ENCODE results near the gene TMEM37. TPM values are rescaled to one million over a fixed set of nuclear protein-coding genes. Genes with fewer than 3 reads are reported as not detected.

TMEM37 gene
- total RNA-seq, 1 experiment from 2014 or later = 9.6 TPM

GRCh38 chr2:119476301-119477112 lies 44.9 kb downstream of the TMEM37 start (continued):
- TF ChIP-seq ZNF396 (CRISPR knock-in tag; IDR thresholded peaks at IDR 0.05; ENCODE audit: borderline replicate concordance) (no peak), EMX1 (CRISPR knock-in tag; IDR thresholded peaks at IDR 0.05) (no peak), ZNF532 (CRISPR knock-in tag; IDR thresholded peaks at IDR 0.05; ENCODE audit: borderline replicate concordance) (no peak), TCF7 (CRISPR knock-in tag; IDR thresholded peaks at IDR 0.05; ENCODE audit: low read depth) (no peak), HMGXB4 (CRISPR knock-in tag; IDR thresholded peaks at IDR 0.05) (no peak; the same call in 1 of the 2 replicates)

- Mint-ChIP-seq H3K9me3 (no peaks in the 10 kb centered on the region), H3K27ac (no peak overlapping the region), H3K4me1 (peaks cover 15% of the 10 kb centered on the region), H3K27me3 (ENCODE audit: low read depth) (no peaks in the 10 kb centered on the region), H3K36me3 (no peaks in the 10 kb centered on the region), H3K4me3 (no peak overlapping the region)
- no peak for ATAC-seq
- POLR2A ChIA-PET = interaction anchor here (0.8 to 1.5 kb wide), 2 partner anchors 43 to 44 kb away, joined by 3 read pairs; no protein-coding TSS in a partner anchor
- TF ChIP-seq FOXK1 (CRISPR knock-in tag; IDR thresholded peaks at IDR 0.05) (no peak), ZNF425 (CRISPR knock-in tag; conservative IDR thresholded peaks at IDR 0.05) (no peak), MYBL2 (CRISPR knock-in tag; IDR thresholded peaks at IDR 0.05) (no peak), RORB (CRISPR knock-in tag; IDR thresholded peaks at IDR 0.05) (no peak), SMAD4 (CRISPR knock-in tag; IDR thresholded peaks at IDR 0.05) (no peak), USF2 (CRISPR knock-in tag; IDR thresholded peaks at IDR 0.05) (no peak), NR1H2 (CRISPR knock-in tag; IDR thresholded peaks at IDR 0.05) (no peak), JUN (CRISPR knock-in tag; IDR thresholded peaks at IDR 0.05) (no peak), MXD4 (CRISPR knock-in tag; IDR thresholded peaks at IDR 0.05; ENCODE audit: borderline replicate concordance) (no peak), SOX15 (CRISPR knock-in tag; IDR thresholded peaks at IDR 0.05) (no peak), E2F5 (CRISPR knock-in tag; IDR thresholded peaks at IDR 0.05) (no peak), NR3C1 (CRISPR knock-in tag; conservative IDR thresholded peaks at IDR 0.05; ENCODE audit: low read depth) (no peak), ZBTB43 (CRISPR knock-in tag; IDR thresholded peaks at IDR 0.05) (no peak), NFE2L1 (CRISPR knock-in tag; IDR thresholded peaks at IDR 0.05) (no peak), ESRRA (CRISPR knock-in tag; IDR thresholded peaks at IDR 0.05; ENCODE audit: borderline replicate concordance) (no peak)
- CTCF ChIA-PET = interaction anchor here (0.8 to 3.9 kb wide), 47 partner anchors 9 to 698 kb away, joined by 3 to 145 read pairs (median 5); partner anchors contain the start of genes C2orf76, DBI, SCTR and TMEM37
- DNase-seq (ENCODE audit: low spot score) = no peak
Measured at GRCh38 chr2:119477113-119477505, 45.5 kb downstream of the TMEM37 start.

All from WTC11 (cell line).